Suprapubic skin (tissue), 4 donors: ENCODE results near the gene TMEM63A.

Experiments used
- POLR2A ChIP-seq, 2 donors: fragments of 450-650 bp; IDR thresholded peaks; one replicate each; pipeline ENCODE4 v1.6.1; 2017; ENCODE audit warnings: antibody characterized with exemption in 2 of 2, mild to moderate bottlenecking in 2 of 2, moderate library complexity in 2 of 2
- POLR2AphosphoS5 ChIP-seq, 3 donors: sonication (generic); formaldehyde crosslinking; IDR thresholded peaks; one replicate each; pipeline ENCODE4 v1.6.1; 2017; ENCODE audit warnings: antibody characterized with exemption in 3 of 3

- TF ChIP-seq POLR2AphosphoS5 (IDR thresholded peaks at IDR 0.05): no peak
- no peak for TF ChIP-seq POLR2A (IDR thresholded peaks at IDR 0.05)
Observed at GRCh38 chr1:225878282-225878681, 3.9 kb downstream of the TMEM63A start.
